ENCODE measurements around the gene TRAPPC2.

GRCh38 chrX:13694983-13695382, 39.4 kb downstream of the TRAPPC2 start:
- TF ChIP-seq CTCF (conservative IDR thresholded peaks at IDR 0.05; ENCODE audit: low read length): no peak
- no peak for TF ChIP-seq EZH2phosphoT487 (IDR thresholded peaks at IDR 0.05; ENCODE audit: borderline replicate concordance)
